ENCODE data around the gene WDR70. TPM values are rescaled to one million over a fixed set of nuclear protein-coding genes. Genes with fewer than 3 reads are reported as not detected.
"Not testable (repeated sequence)": the region's sequence is repeated elsewhere in the genome, so short reads cannot be mapped to it uniquely, and the experiment has no call there.

Gene WDR70
- total RNA-seq, 4 donors from 2014 or later: 25.3 to 122 (median 48.8) TPM

DNA sequence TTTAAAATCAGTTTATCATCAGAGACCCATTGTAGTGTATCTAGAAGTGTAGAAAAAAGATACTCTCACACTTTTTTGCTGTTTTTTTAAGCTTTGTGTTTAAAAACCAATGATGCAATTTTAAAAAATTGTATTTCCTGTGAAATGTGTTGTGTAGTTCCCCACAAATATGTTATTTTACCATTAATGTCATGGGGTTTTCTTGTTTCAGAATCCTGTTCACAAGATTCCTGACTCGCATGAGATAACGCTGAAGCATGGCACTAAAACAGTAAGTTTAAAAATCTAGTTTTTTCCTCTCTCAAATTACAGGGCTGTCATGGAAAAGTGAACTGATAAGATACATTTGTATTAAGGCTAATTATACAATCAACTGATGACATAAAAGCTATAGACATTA is 58.6 kb downstream of the WDR70 start:
- Histone ChIP-seq H3K27me3 (no peaks in the 10 kb centered on the region), H3K36me3 (no peaks in the 10 kb centered on the region), H3K4me1 (no peaks in the 10 kb centered on the region), H3K4me3 (no peak overlapping the region), H3K9me3 (no peaks in the 10 kb centered on the region), H3K27ac (no peak overlapping the region)
- TF ChIP-seq POLR2A (IDR thresholded peaks at IDR 0.05): no peak
- TF ChIP-seq, protein P1, sequence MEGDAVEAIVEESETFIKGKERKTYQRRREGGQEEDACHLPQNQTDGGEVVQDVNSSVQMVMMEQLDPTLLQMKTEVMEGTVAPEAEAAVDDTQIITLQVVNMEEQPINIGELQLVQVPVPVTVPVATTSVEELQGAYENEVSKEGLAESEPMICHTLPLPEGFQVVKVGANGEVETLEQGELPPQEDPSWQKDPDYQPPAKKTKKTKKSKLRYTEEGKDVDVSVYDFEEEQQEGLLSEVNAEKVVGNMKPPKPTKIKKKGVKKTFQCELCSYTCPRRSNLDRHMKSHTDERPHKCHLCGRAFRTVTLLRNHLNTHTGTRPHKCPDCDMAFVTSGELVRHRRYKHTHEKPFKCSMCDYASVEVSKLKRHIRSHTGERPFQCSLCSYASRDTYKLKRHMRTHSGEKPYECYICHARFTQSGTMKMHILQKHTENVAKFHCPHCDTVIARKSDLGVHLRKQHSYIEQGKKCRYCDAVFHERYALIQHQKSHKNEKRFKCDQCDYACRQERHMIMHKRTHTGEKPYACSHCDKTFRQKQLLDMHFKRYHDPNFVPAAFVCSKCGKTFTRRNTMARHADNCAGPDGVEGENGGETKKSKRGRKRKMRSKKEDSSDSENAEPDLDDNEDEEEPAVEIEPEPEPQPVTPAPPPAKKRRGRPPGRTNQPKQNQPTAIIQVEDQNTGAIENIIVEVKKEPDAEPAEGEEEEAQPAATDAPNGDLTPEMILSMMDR (IDR thresholded peaks at IDR 0.05): no peak
- no peak for DNase-seq
- intact Hi-C loops (cut with DNase I; ENCODE audit: low total_unique reads): no loop called here

DNA sequence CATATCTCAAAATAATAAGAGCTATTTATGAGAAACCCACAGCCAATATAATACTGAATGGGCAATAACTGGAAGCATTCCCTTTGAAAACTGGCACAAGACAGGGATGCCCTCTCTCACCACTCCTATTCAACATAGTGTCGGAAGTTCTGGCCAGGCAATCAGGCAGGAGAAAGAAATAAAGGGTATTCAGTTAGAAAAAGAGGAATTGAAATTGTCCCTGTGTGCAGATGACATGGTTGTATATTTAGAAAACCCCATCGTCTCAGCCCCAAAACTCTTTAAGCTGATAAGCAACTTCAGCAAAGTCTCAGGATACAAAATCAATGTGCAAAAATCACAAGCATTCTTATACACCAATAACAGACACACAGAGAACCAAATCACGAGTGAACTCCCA is 66.7 kb downstream of the WDR70 start:
- H3K9me3 ChIP-seq; H3K27ac ChIP-seq; DNase-seq; intact Hi-C loops (cut with DNase I; ENCODE audit: low total_unique reads); H3K4me3 ChIP-seq; H3K27me3 ChIP-seq; H3K4me1 ChIP-seq; H3K36me3 ChIP-seq: not testable (repeated sequence)

DNA sequence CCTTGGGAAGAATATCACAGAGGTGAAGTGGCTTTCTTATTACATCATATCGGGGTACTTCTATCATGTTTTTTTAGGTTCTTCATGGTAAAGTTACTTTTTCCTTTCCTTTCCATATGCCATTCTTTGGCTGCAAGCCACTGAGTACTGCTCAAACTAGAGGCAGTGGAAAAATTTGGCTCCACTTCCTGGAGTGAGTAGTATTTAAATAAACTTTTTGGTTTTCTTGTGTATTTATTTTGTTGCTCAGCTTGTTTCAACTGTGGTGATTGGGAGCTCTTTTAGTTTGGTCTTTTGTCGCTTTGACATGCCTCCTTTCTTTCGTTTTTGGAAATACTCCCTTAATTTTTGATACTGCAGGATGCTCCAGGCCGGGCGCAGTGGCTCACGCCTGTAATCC is 69.8 kb downstream of the WDR70 start:
- Histone ChIP-seq H3K27me3 (no peaks in the 10 kb centered on the region), H3K27ac (no peak overlapping the region), H3K4me1 (no peaks in the 10 kb centered on the region), H3K4me3 (no peak overlapping the region), H3K36me3 (no peaks in the 10 kb centered on the region), H3K9me3 (no peaks in the 10 kb centered on the region)
- intact Hi-C loops (cut with DNase I; ENCODE audit: low total_unique reads): no loop called here
- TF ChIP-seq, protein P1 (IDR thresholded peaks at IDR 0.05): no peak
- no peak for TF ChIP-seq POLR2A (IDR thresholded peaks at IDR 0.05)
- no peak for DNase-seq

DNA sequence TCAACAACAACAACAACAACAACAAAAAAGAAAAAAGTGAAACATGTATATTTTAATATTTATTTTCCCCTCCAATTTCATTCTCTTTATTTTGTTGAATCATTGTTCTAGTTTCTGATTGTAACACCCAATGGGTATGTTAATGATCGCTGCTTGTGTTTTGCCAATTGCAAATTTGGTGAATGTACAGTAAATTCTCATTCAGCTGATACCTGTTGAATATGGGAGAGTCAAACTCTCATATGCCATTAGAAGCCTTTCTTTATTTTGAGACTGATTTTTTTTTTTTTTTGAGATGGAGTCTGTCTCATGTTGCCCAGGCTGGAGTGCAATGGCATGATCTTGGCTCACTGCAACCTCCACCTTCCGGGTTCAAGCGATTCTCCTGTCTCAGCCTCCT is 72.9 kb downstream of the WDR70 start:
- intact Hi-C loops (cut with DNase I; ENCODE audit: low total_unique reads); H3K27ac ChIP-seq; H3K4me1 ChIP-seq; DNase-seq; H3K4me3 ChIP-seq; H3K9me3 ChIP-seq; H3K27me3 ChIP-seq; H3K36me3 ChIP-seq: not testable (repeated sequence)

DNA sequence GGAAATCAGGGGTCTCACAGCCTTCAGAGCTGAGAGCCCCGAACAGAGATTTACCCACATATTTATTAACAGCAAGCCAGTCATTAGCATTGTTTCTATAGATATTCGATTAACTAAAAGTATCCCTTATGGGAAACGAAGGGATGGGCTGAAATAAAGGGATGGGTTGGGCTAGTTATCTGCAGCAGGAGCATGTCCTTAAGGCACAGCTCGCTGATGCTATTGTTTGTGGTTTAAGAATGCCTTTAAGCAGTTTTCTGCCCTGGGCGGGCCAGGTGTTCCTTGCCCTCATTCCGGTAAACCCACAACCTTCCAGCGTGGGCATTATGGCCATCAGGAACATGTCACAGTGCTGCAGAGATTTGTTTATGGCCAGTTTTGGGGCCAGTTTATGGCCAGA is 74.1 kb downstream of the WDR70 start:
- H3K4me3 ChIP-seq; H3K36me3 ChIP-seq; DNase-seq; intact Hi-C loops (cut with DNase I; ENCODE audit: low total_unique reads); H3K9me3 ChIP-seq; H3K27ac ChIP-seq; H3K27me3 ChIP-seq; H3K4me1 ChIP-seq: not testable (repeated sequence)

DNA sequence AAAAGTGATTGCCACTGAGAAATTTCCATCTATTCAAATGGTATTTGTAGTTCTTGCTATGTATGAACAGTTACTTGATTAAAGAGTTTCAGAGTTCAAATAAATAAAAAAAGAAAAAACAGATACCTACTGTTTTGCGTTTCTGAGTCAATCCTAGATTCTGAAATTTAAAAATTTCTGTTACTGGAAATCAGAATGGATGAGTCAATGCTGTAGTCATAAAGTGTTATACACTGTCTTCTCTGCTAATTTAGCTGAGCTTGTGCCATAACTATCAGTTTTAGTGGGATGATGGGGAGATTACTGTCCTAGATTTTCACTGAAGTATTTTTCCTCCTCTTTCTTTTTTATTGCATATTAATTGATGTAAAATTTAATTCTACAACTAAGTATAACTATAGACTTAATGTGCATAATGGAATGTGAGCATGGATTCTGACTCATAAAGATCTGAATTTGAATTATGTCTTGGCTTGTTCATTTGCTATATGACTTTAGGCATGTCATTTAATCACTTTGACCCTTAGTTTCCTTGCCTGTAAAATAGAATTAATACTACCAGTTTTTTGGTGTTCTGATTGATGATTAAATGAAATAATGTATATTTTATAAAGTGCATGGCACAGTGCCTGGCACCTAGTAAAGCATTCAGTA is 75.4 kb downstream of the WDR70 start:
- H3K4me1 ChIP-seq; DNase-seq; H3K27ac ChIP-seq; intact Hi-C loops (cut with DNase I; ENCODE audit: low total_unique reads); H3K27me3 ChIP-seq; H3K36me3 ChIP-seq; H3K4me3 ChIP-seq; H3K9me3 ChIP-seq: not testable (repeated sequence)

DNA sequence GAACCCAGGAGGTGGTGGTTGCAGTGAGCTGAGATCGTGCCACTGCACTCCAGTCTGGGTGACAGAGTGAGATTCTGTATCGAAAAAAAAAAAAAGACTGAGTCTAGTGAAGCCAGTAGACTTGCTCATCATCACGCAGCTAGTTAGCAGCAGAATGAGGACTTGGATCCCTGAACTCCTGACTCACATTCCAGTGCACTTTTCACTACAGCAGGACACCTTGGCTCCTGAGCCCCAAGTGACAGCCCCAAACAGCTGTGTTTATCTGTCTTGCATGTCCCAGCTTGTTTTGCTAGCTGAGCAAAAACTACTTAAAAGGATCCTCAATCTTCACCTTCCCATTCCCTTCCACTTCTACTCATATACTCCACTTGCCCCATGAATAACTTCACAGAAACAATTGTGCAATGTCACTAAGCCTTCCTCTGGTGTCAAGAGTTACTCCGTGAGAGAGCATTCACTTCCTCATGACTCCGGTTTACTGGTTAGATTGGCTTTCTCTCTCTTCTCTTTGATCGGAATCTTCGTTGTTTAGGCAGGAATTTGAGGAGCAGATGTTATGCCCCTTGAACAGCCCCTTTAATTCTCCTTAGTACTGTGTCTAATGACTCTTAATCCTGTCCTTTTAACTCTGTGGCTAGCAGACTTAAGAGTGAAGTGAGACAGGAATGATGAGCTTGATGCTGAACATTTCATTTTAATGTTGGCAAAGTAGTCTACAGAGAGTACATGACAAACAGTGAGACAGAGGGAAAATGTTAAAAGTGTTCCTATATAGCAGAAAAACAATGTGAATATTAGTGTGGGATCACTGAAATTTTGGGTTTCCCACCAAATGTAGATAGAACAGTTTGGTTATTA is 84.3 kb downstream of the WDR70 start:
- H3K4me3 ChIP-seq; H3K9me3 ChIP-seq; H3K36me3 ChIP-seq; intact Hi-C loops (cut with DNase I; ENCODE audit: low total_unique reads); H3K4me1 ChIP-seq; DNase-seq; H3K27me3 ChIP-seq; H3K27ac ChIP-seq: not testable (repeated sequence)

DNA sequence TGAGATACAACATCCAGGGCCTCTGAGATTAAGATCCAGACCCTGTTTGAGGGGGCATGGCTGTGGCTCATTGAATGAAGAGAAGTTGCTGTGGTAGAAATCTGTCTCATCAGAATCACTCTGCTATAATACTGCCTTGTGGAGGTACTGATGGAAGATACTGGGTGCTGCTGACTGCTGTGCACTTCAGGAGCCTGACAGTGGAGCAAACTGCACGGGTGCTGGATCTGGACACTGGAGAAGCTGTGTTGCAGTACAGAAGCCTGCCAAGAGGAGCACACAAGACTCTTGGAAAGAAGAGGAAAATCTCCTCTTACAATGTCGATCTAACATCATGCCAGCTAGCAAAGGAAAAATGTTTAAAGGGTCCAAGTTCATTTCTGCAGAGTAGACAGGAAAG is 85.5 kb downstream of the WDR70 start:
- DNase-seq; H3K9me3 ChIP-seq; H3K27me3 ChIP-seq; intact Hi-C loops (cut with DNase I; ENCODE audit: low total_unique reads); H3K36me3 ChIP-seq; H3K27ac ChIP-seq; H3K4me1 ChIP-seq; H3K4me3 ChIP-seq: not testable (repeated sequence)

DNA sequence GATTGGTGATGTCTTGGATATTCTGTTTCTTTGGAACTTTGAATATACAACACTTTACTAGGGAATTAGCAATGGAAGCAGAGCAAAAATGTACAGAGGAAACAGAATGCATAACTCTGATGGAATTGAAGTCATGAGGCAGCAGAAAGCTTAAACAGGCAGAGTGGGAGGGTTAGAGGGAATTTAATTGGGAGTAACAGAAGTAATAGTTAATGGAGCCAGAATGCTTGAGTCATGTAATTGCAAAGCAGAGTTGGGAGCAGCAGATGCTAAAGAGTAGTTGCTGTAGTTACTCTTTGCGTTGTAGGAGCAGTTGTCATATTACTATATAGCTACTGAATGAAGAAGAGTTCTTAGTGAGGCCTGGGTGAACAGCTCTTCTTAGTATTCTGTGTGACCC is 90.3 kb downstream of the WDR70 start:
- H3K27me3 ChIP-seq; H3K4me1 ChIP-seq; H3K4me3 ChIP-seq; intact Hi-C loops (cut with DNase I; ENCODE audit: low total_unique reads); H3K27ac ChIP-seq; H3K9me3 ChIP-seq; H3K36me3 ChIP-seq; DNase-seq: not testable (repeated sequence)

Measured in uterus (tissue), 4 donors.